GM23338 (cell line): ENCODE results near the gene TXNDC15. TPM values are rescaled to one million over a fixed set of nuclear protein-coding genes. Genes with fewer than 3 reads are reported as not detected.
A peak's percentile ranks its signal among the peaks of the same experiment; 100 is the strongest.

Experiments used
- ATAC-seq: fragments of 200-7000 bp; cut with Tn5 transposase; 3 replicates; pipeline ENCODE4 v1.9.1; 2020
- DNase-seq: peaks from one replicate; pipeline ENCODE4 v3.0.0-alpha.2; 2015; ENCODE audit warnings: low spot score
- H2AFZ ChIP-seq: fragments of 200-600 bp; sonication (generic); 2 replicates; pipeline ENCODE4 v1.8.0; 2016; ENCODE audit warnings: antibody characterized with exemption, mild to moderate bottlenecking, moderate library complexity
- H3F3A ChIP-seq: fragments of 200-600 bp; sonication (generic); replicated peaks from 2 replicates; pipeline ENCODE4 v1.8.0; 2017; ENCODE audit warnings: antibody characterized with exemption, mixed run types, low read depth
- H3K27ac ChIP-seq: fragments of 200-600 bp; sonication (generic); 2 replicates; pipeline ENCODE4 v1.6.1; 2016; ENCODE audit warnings: low read depth
- H3K27me3 ChIP-seq: fragments of 200-600 bp; sonication (generic); 2 replicates; pipeline ENCODE4 v1.8.0; 2016; ENCODE audit warnings: mild to moderate bottlenecking, mixed run types, moderate library complexity; ENCODE audit not compliant: insufficient read depth
- H3K36me3 ChIP-seq: fragments of 200-600 bp; sonication (generic); 2 replicates; pipeline ENCODE4 v1.8.0; 2016; ENCODE audit warnings: mild to moderate bottlenecking; ENCODE audit not compliant: insufficient read depth
- H3K4me1 ChIP-seq: fragments of 200-600 bp; sonication (generic); 2 replicates; pipeline ENCODE4 v1.8.0; 2016; ENCODE audit warnings: mild to moderate bottlenecking, moderate library complexity; ENCODE audit not compliant: insufficient read depth
- H3K4me2 ChIP-seq: fragments of 200-600 bp; sonication (generic); 2 replicates; pipeline ENCODE4 v1.7.1; 2017; ENCODE audit warnings: mixed run types
- H3K4me3 ChIP-seq: fragments of 200-600 bp; sonication (generic); 2 replicates; pipeline ENCODE4 v1.6.1; 2016; ENCODE audit warnings: mixed run types
- H3K79me2 ChIP-seq: fragments of 200-600 bp; sonication (generic); replicated peaks from 2 replicates; pipeline ENCODE4 v1.8.0; 2017; ENCODE audit warnings: mild to moderate bottlenecking; ENCODE audit not compliant: insufficient read depth
- H3K9me2 ChIP-seq: fragments of 200-600 bp; sonication (generic); 2 replicates; pipeline ENCODE4 v1.8.0; 2017; ENCODE audit not compliant: insufficient read depth
- H4K20me1 ChIP-seq: fragments of 200-600 bp; sonication (generic); replicated peaks from 2 replicates; pipeline ENCODE4 v1.8.0; 2017; ENCODE audit warnings: mild to moderate bottlenecking; ENCODE audit not compliant: insufficient read depth
- H3K27ac Mint-ChIP-seq: 2 replicates; pipeline ENCODE4 v1.8.0; 2020; ENCODE audit warnings: inconsistent platforms, mild to moderate bottlenecking, moderate library complexity, mixed read lengths
- H3K27me3 Mint-ChIP-seq: 3 replicates; pipeline ENCODE4 v1.8.0; 2022; ENCODE audit warnings: low read depth, mild to moderate bottlenecking, moderate library complexity, mixed read lengths, inconsistent platforms; ENCODE audit not compliant: insufficient read depth, poor library complexity
- H3K36me3 Mint-ChIP-seq: 3 replicates; pipeline ENCODE4 v1.8.0; 2021; ENCODE audit warnings: low read depth, mild to moderate bottlenecking, inconsistent platforms, moderate library complexity, mixed read lengths
- H3K4me1 Mint-ChIP-seq: 3 replicates; pipeline ENCODE4 v1.8.0; 2020; ENCODE audit warnings: mild to moderate bottlenecking, inconsistent platforms, mixed read lengths
- H3K4me3 Mint-ChIP-seq: 3 replicates; pipeline ENCODE4 v1.8.0; 2021; ENCODE audit warnings: moderate library complexity, mild to moderate bottlenecking, inconsistent platforms, mixed read lengths
- H3K9me3 Mint-ChIP-seq: 3 replicates; pipeline ENCODE4 v1.8.0; 2020; ENCODE audit warnings: moderate library complexity, mild to moderate bottlenecking, inconsistent platforms, mixed read lengths
- CREB1 ChIP-seq: fragments of 250-450 bp; sonication (Bioruptor Pico); IDR thresholded peaks from 2 replicates; pipeline ENCODE4 v1.5.0; 2020; ENCODE audit warnings: low read depth, mild to moderate bottlenecking, moderate library complexity
- CTCF ChIP-seq, 2 experiments: fragments of 200-600 bp in 1 of 2; sonication (generic) in 1 of 2; conservative IDR thresholded peaks; 2 replicates each; pipeline versions ENCODE4 v1.5.1 to v1.6.1; 2016 to 2017; ENCODE audit warnings: antibody characterized with exemption in 2 of 2, low read depth in 2 of 2, mild to moderate bottlenecking in 2 of 2, moderate library complexity in 1 of 2
- ETS1 ChIP-seq: IDR thresholded peaks from 2 replicates; pipeline ENCODE4 v1.6.1; 2016; ENCODE audit warnings: antibody characterized with exemption
- EZH2 ChIP-seq: fragments of 200-600 bp; sonication (generic); IDR thresholded peaks from one replicate; pipeline ENCODE4 v1.8.0; 2017; ENCODE audit warnings: antibody characterized with exemption, mild to moderate bottlenecking, low read depth; ENCODE audit not compliant: unreplicated experiment
- EZH2phosphoT487 ChIP-seq: fragments of 200-600 bp; sonication (generic); IDR thresholded peaks from one replicate; pipeline ENCODE4 v1.8.1; 2018; ENCODE audit warnings: antibody characterized with exemption; ENCODE audit not compliant: unreplicated experiment
- JUNB ChIP-seq: IDR thresholded peaks from one replicate; pipeline ENCODE4 v1.6.1; 2016; ENCODE audit warnings: antibody characterized with exemption; ENCODE audit not compliant: unreplicated experiment
- NANOG ChIP-seq: IDR thresholded peaks from 2 replicates; pipeline ENCODE4 v1.6.1; 2016; ENCODE audit warnings: antibody characterized with exemption, borderline replicate concordance
- POLR2AphosphoS5 ChIP-seq: IDR thresholded peaks from 2 replicates; pipeline ENCODE4 v1.6.1; 2016; ENCODE audit warnings: antibody characterized with exemption, low read depth
- REST ChIP-seq: IDR thresholded peaks from one replicate; pipeline ENCODE4 v1.6.1; 2018; ENCODE audit warnings: antibody characterized with exemption; ENCODE audit not compliant: unreplicated experiment
- STAT1 ChIP-seq: IDR thresholded peaks from one replicate; pipeline ENCODE4 v1.6.1; 2016; ENCODE audit warnings: antibody characterized with exemption; ENCODE audit not compliant: unreplicated experiment
- ZNF114 ChIP-seq: fragments of 250-450 bp; sonication (Bioruptor Pico); IDR thresholded peaks from 2 replicates; pipeline ENCODE4 v1.5.0; 2020; ENCODE audit warnings: mild to moderate bottlenecking, moderate library complexity
- ZNF331 ChIP-seq: fragments of 250-450 bp; sonication (Bioruptor Pico); IDR thresholded peaks from 2 replicates; pipeline ENCODE4 v1.5.0; 2020; ENCODE audit warnings: low read depth, mild to moderate bottlenecking, moderate library complexity
- ZNF462 ChIP-seq: fragments of 250-450 bp; sonication (Bioruptor Pico); IDR thresholded peaks from 2 replicates; pipeline ENCODE4 v1.5.0; 2020; ENCODE audit warnings: mild to moderate bottlenecking, moderate library complexity
- polyA plus RNA-seq: library from polyadenylated mRNA; unstranded; fragments of >200 nt; fragmentation: Nextera tagmentation; extraction: Ambion mirVana; gene quantifications from 2 replicates; pipeline ENCODE4 v1.2.1, GENCODE V29; 2016
- total RNA-seq: library from RNA; depleted of rRNA; stranded (reverse); fragments of >200 nt; shearing (Covaris generic); gene quantifications from 2 replicates; pipeline ENCODE4 v1.2.3, GENCODE V29; 2014

Gene TXNDC15
- total and polyA plus RNA-seq, 2 experiments from 2014 or later, result 24.4 to 28.5 TPM

GRCh38 chr5:134874831-134875655 is 872 bp downstream of the TXNDC15 start:
- H3K36me3 Mint-ChIP-seq, result no peaks in the 10 kb centered on the region; the same call in 1 of the 3 replicates
- peak overlapping the region; percentile 89 for H2AFZ ChIP-seq
- H4K20me1 ChIP-seq, result no peaks in the 10 kb centered on the region
- peaks cover 7% of the 10 kb centered on the region for H3K27me3 Mint-ChIP-seq
- H3K4me2 ChIP-seq, result peak overlapping the region; percentile 96
- no peak for TF ChIP-seq ZNF462 (CRISPR knock-in tag)
- TF ChIP-seq POLR2AphosphoS5, result no peak
- no peak for TF ChIP-seq EZH2
- no peak for TF ChIP-seq STAT1
- TF ChIP-seq CREB1 (CRISPR knock-in tag), result no peak
- TF ChIP-seq ETS1, result no peak
- no peak for TF ChIP-seq JUNB
- TF ChIP-seq ZNF114, result no peak
- no peak for TF ChIP-seq NANOG
- no peak for TF ChIP-seq ZNF331 (CRISPR knock-in tag)
- TF ChIP-seq CTCF (conservative IDR thresholded peaks at IDR 0.05; ENCODE audit: low read depth in 2 of 2), result no peak
- TF ChIP-seq EZH2phosphoT487, result no peak
- no peak for TF ChIP-seq REST
- H3K4me1 ChIP-seq, result peaks cover 14% of the 10 kb centered on the region; the same call in 1 of the 2 replicates
- H3K4me3 ChIP-seq, result peak overlapping the region; percentile 95
- no peaks in the 10 kb centered on the region for H3K9me2 ChIP-seq
- peaks cover 15% of the 10 kb centered on the region for H3K4me1 Mint-ChIP-seq
- H3K36me3 ChIP-seq, result no peaks in the 10 kb centered on the region
- H3K4me3 Mint-ChIP-seq, result peak overlapping the region; percentile 87
- no peaks in the 10 kb centered on the region for H3K27me3 ChIP-seq
- DNase-seq (peak; percentile 32), ATAC-seq (peak; percentile 13)
- no peaks in the 10 kb centered on the region for H3K9me3 Mint-ChIP-seq
- peak overlapping the region; percentile 30; the same call in 1 of the 2 replicates for H3K27ac Mint-ChIP-seq
- H3K27ac ChIP-seq, result no peak overlapping the region; the same call in 1 of the 2 replicates
- H3K79me2 ChIP-seq, result peaks cover 23% of the 10 kb centered on the region
- 0 out of 2 replicates have a peak, but pooled peaks cover 6% of the 10 kb centered on the region for H3F3A ChIP-seq
